Mesenchymal stem cell (in vitro differentiated cells and primary cell): ENCODE measurements around the gene CARD10.
A peak's percentile ranks its signal among the peaks of the same experiment; 100 is the strongest.

Source experiments
- DNase-seq: peaks from one replicate; pipeline ENCODE4 v3.0.0-alpha.2; 2013
- H2AFZ ChIP-seq: one replicate; pipeline ENCODE4 v1.6.1; 2013; ENCODE audit warnings: low read depth, mild to moderate bottlenecking, control low read depth, inconsistent platforms, low read length, moderate library complexity
- H2AK5ac ChIP-seq: 2 replicates; pipeline ENCODE4 v1.6.1; 2013; ENCODE audit warnings: low read length, moderate library complexity, mild to moderate bottlenecking, inconsistent platforms; ENCODE audit not compliant: severe bottlenecking
- H2BK120ac ChIP-seq: one replicate; pipeline ENCODE4 v1.6.1; 2013; ENCODE audit warnings: low read depth, mild to moderate bottlenecking, inconsistent platforms, low read length, moderate library complexity
- H2BK12ac ChIP-seq, 2 experiments: one replicate each; pipeline ENCODE4 v1.6.1; 2013; ENCODE audit warnings: inconsistent platforms in 2 of 2, low read length in 2 of 2, mild to moderate bottlenecking in 2 of 2, moderate library complexity in 2 of 2, control low read depth in 1 of 2
- H2BK15ac ChIP-seq: one replicate; pipeline ENCODE4 v1.6.1; 2013; ENCODE audit warnings: mild to moderate bottlenecking, low read depth, inconsistent platforms; ENCODE audit not compliant: poor library complexity, severe bottlenecking
- H2BK5ac ChIP-seq: 2 replicates; pipeline ENCODE4 v1.6.1; 2013; ENCODE audit warnings: low read depth, mild to moderate bottlenecking, low read length, control low read depth, inconsistent platforms; ENCODE audit not compliant: poor library complexity, severe bottlenecking
- H3K14ac ChIP-seq, 2 experiments: one replicate each; pipeline ENCODE4 v1.6.1; 2013; ENCODE audit warnings: inconsistent platforms in 2 of 2, low read length in 2 of 2, control low read depth in 1 of 2, mild to moderate bottlenecking in 1 of 2, moderate library complexity in 1 of 2
- H3K18ac ChIP-seq, 2 experiments: one replicate each; pipeline ENCODE4 v1.6.1; 2013; ENCODE audit warnings: inconsistent platforms in 2 of 2, low read length in 2 of 2, control low read depth in 1 of 2, low read depth in 1 of 2, mild to moderate bottlenecking in 1 of 2
- H3K23ac ChIP-seq, 2 experiments: one replicate each; pipeline ENCODE4 v1.6.1; 2013; ENCODE audit warnings: inconsistent platforms in 2 of 2, low read length in 2 of 2, mild to moderate bottlenecking in 2 of 2, moderate library complexity in 2 of 2, control low read depth in 1 of 2
- H3K27ac ChIP-seq: 2 replicates; pipeline ENCODE4 v1.5.1; 2013; ENCODE audit warnings: mild to moderate bottlenecking, moderate library complexity, low read length, control low read depth, inconsistent platforms; ENCODE audit not compliant: poor library complexity, severe bottlenecking
- H3K27me3 ChIP-seq, 2 experiments: 2 replicates each; pipeline versions ENCODE4 v1.6.1 to v1.7.0; 2013; ENCODE audit warnings: low read length in 2 of 2, mild to moderate bottlenecking in 2 of 2, moderate library complexity in 2 of 2, control low read depth in 1 of 2, inconsistent platforms in 1 of 2; ENCODE audit not compliant: control insufficient read depth in 1 of 2, insufficient read depth in 1 of 2
- H3K36me3 ChIP-seq, 2 experiments: 2 replicates each; pipeline versions ENCODE4 v1.6.1 to v1.7.0; 2013; ENCODE audit warnings: low read length in 2 of 2, control low read depth in 1 of 2, inconsistent platforms in 1 of 2, low read depth in 1 of 2, mild to moderate bottlenecking in 1 of 2; ENCODE audit not compliant: insufficient read depth in 2 of 2, control insufficient read depth in 1 of 2
- H3K4ac ChIP-seq, 2 experiments: one replicate each; pipeline ENCODE4 v1.6.1; 2013; ENCODE audit warnings: inconsistent platforms in 2 of 2, low read length in 2 of 2, mild to moderate bottlenecking in 2 of 2, moderate library complexity in 2 of 2, control low read depth in 1 of 2, low read depth in 1 of 2
- H3K4me1 ChIP-seq: 2 replicates; pipeline ENCODE4 v1.6.1; 2013; ENCODE audit warnings: low read depth, low read length, control low read depth; ENCODE audit not compliant: control insufficient read depth, insufficient read depth
- H3K4me2 ChIP-seq: 2 replicates; pipeline ENCODE4 v1.6.1; 2013; ENCODE audit warnings: low read length, mild to moderate bottlenecking, inconsistent platforms; ENCODE audit not compliant: poor library complexity, severe bottlenecking
- H3K4me3 ChIP-seq, 2 experiments: 2 replicates each; pipeline versions ENCODE4 v1.5.1 to v1.7.0; 2013; ENCODE audit warnings: low read length in 2 of 2, mild to moderate bottlenecking in 2 of 2, control low read depth in 1 of 2, low read depth in 1 of 2; ENCODE audit not compliant: insufficient read depth in 1 of 2
- H3K79me1 ChIP-seq: replicated peaks from 2 replicates; pipeline ENCODE4 v1.6.1; 2013; ENCODE audit warnings: mild to moderate bottlenecking, control low read depth, low read length, inconsistent platforms; ENCODE audit not compliant: poor library complexity, severe bottlenecking
- H3K9ac ChIP-seq: 2 replicates; pipeline ENCODE4 v1.7.0; 2013; ENCODE audit warnings: mild to moderate bottlenecking, low read length, moderate library complexity
- H3K9me3 ChIP-seq: 2 replicates; pipeline ENCODE4 v1.7.0; 2013; ENCODE audit warnings: mild to moderate bottlenecking, low read length; ENCODE audit not compliant: control insufficient read depth
- H4K8ac ChIP-seq: one replicate; pipeline ENCODE4 v1.6.1; 2013; ENCODE audit warnings: inconsistent platforms, mild to moderate bottlenecking, low read length, moderate library complexity
- H4K91ac ChIP-seq: one replicate; pipeline ENCODE4 v1.6.1; 2013; ENCODE audit warnings: mild to moderate bottlenecking, low read length, inconsistent platforms
- WGBS: methylation state at CpG from one replicate; pipeline ENCODE4 v1.1.7; 2013; ENCODE audit warnings: mixed read lengths; 5-methylcytosine and 5-hydroxymethylcytosine counted together

The CARD10 gene

GRCh38 chr22:37566903-37567798 lies 47.9 kb upstream of the CARD10 start:
- Histone ChIP-seq H3K18ac (peak overlapping the region in 1 of 2 experiments; percentile 46), H3K14ac (no peak overlapping the region), H4K8ac (no peak overlapping the region), H3K27me3 (no peaks in the 10 kb centered on the region), H3K23ac (no peak overlapping the region), H3K36me3 (peaks cover 50 to 58% of the 10 kb centered on the region in 2 experiments), H3K9ac (peak overlapping the region; percentile 15), H2BK120ac (no peak overlapping the region), H2AFZ (no peak overlapping the region), H3K79me1 (peaks cover 5% of the 10 kb centered on the region), H2AK5ac (peak overlapping the region; percentile 60), H3K4me2 (no peak overlapping the region), H3K27ac (peak overlapping the region; percentile 24), H2BK5ac (no peak overlapping the region), H3K4me1 (peaks cover 72% of the 10 kb centered on the region), H2BK15ac (no peak overlapping the region), H3K9me3 (no peaks in the 10 kb centered on the region), H3K4ac (no peak overlapping the region), H2BK12ac (no peak overlapping the region), H4K91ac (peak overlapping the region; percentile 46), H3K4me3 (no peak overlapping the region)
- 65% methylated on average over 16 of the region's 16 CpGs for WGBS
- DNase-seq: peak; percentile 57

GRCh38 chr22:37566329-37566837 lies 47.2 kb upstream of the CARD10 start:
- no peak for DNase-seq
- Histone ChIP-seq H3K9me3 (no peaks in the 10 kb centered on the region), H3K14ac (no peak overlapping the region), H3K4ac (no peak overlapping the region), H3K27ac (no peak overlapping the region), H4K91ac (peak overlapping the region; percentile 46), H2BK120ac (no peak overlapping the region), H2BK5ac (no peak overlapping the region), H2BK12ac (no peak overlapping the region), H3K4me3 (no peak overlapping the region), H3K79me1 (peaks cover 5% of the 10 kb centered on the region), H3K4me1 (peaks cover 72% of the 10 kb centered on the region), H3K23ac (no peak overlapping the region), H4K8ac (no peak overlapping the region), H2BK15ac (peak overlapping the region; percentile 20), H3K27me3 (no peaks in the 10 kb centered on the region), H3K36me3 (peaks cover 52 to 62% of the 10 kb centered on the region in 2 experiments), H2AFZ (no peak overlapping the region), H2AK5ac (no peak overlapping the region), H3K4me2 (no peak overlapping the region), H3K9ac (peak overlapping the region; percentile 15), H3K18ac (no peak overlapping the region)
- 92% methylated on average over 28 of the region's 28 CpGs for WGBS

- Histone ChIP-seq H2BK12ac (no peak overlapping the region), H3K9ac (no peak overlapping the region), H2BK120ac (no peak overlapping the region), H3K36me3 (peaks cover 52 to 62% of the 10 kb centered on the region in 2 experiments), H3K4me1 (peaks cover 71% of the 10 kb centered on the region), H3K14ac (no peak overlapping the region), H2BK5ac (no peak overlapping the region), H2AK5ac (no peak overlapping the region), H3K4me2 (no peak overlapping the region), H3K9me3 (no peaks in the 10 kb centered on the region), H3K23ac (no peak overlapping the region), H3K27me3 (no peaks in the 10 kb centered on the region), H3K18ac (no peak overlapping the region), H4K91ac (no peak overlapping the region), H4K8ac (peak overlapping the region; percentile 53), H3K4me3 (no peak overlapping the region), H3K79me1 (peaks cover 5% of the 10 kb centered on the region), H2BK15ac (no peak overlapping the region), H3K27ac (no peak overlapping the region), H3K4ac (no peak overlapping the region), H2AFZ (no peak overlapping the region)
- DNase-seq: no peak
- 82% methylated on average over 17 of the region's 17 CpGs for WGBS
Observed at GRCh38 chr22:37565830-37566229, 46.6 kb upstream of the CARD10 start.

- Histone ChIP-seq H3K27me3 (no peaks in the 10 kb centered on the region), H2AK5ac (peak overlapping the region; percentile 97), H2BK5ac (peak overlapping the region; percentile 77), H2BK120ac (no peak overlapping the region), H3K14ac (peak overlapping the region in 1 of 2 experiments; percentile 63), H3K18ac (peak overlapping the region; percentile 37 to 64), H3K4me1 (peaks cover 62% of the 10 kb centered on the region), H2BK15ac (no peak overlapping the region), H3K36me3 (peaks cover 36 to 52% of the 10 kb centered on the region in 2 experiments), H2BK12ac (peak overlapping the region in 1 of 2 experiments; percentile 76), H3K4me2 (peak overlapping the region; percentile 85), H3K27ac (peak overlapping the region; percentile 96), H4K91ac (no peak overlapping the region), H2AFZ (no peak overlapping the region), H3K79me1 (peaks cover 5% of the 10 kb centered on the region), H3K4me3 (peak overlapping the region in 1 of 2 experiments; percentile 17), H3K4ac (no peak overlapping the region), H3K9ac (peak overlapping the region; percentile 96), H3K9me3 (no peaks in the 10 kb centered on the region), H4K8ac (no peak overlapping the region), H3K23ac (no peak overlapping the region)
- DNase-seq: peak; percentile 83
- 74% methylated on average over 6 of the region's 7 CpGs for WGBS
Observed at GRCh38 chr22:37564111-37564711, 45.0 kb upstream of the CARD10 start.
